HCEC 1CT (cell line): ENCODE measurements around the gene AKR1C3.
A peak's percentile ranks its signal among the peaks of the same experiment; 100 is the strongest.
"Not testable (repeated sequence)": the region's sequence is repeated elsewhere in the genome, so short reads cannot be mapped to it uniquely, and the experiment has no call there.

ENCODE experiments used
- DNase-seq: peaks from one replicate; pipeline ENCODE4 v3.0.0-alpha.2; 2017

Gene AKR1C3

DNA sequence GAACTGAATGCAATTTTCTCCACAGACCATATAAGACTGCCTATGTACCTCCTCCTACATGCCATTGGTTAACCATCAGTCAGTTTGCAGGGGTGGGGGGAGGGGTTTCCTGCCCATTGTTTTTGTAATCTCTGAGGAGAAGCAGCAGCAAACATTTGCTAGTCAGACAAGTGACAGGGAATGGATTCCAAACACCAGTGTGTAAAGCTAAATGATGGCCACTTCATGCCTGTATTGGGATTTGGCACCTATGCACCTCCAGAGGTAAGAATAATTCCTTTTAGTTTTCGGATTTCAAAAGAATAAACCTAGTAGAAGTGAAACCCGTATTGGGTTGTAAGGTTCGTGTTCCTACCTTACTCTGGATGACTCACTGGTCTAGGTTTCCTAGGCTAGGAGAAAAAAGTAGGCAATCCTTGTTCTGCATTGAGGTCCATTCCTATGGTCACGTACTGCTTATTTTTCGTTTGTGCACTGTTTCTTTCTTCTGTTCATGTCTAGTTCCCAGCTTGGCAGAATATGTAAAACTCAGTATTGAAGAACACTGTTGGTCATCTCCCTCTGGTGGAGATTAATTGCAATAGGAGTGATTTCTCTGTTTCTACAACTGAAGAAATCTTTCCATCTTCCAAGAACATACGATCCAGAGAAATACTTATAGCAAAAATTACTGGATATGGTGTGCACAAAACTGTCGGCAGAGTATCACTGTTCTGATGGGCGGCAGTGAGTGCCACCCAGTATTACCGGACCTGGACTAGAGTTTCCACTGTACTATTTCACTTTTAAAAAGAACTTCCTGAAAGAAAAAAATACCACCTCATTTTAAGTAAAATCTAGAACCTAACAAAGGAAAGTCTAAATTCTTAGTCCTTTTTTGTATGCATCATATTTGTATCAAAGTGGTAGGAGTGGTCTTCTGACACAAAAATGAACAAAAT is at the start of gene AKR1C3:
Gene AKR1C3, plus strand, starts transcription at position 150 of the 941 bp plus-strand sequence. Its CDS starts 31 bp downstream, at position 181.
- DNase-seq, result peak; percentile 76

DNA sequence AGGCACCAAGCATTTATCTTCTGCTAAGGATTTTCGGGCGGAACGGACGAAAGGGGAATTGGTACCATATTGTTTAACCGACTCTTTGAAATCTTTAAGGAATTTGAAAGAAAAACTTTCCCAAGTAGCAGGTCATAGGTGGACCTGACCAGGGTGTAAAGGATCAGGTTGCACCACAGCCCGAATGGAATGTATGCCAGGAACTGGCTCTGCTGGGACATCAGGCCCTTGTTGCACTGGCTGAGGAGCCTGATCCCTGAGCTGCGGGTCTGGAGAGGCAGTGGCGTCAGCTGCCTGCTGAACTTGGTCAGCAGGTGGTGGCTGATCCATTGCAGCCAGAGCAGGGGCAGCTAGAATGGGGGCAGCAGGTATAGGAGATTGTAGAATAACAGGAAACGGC is 49.1 kb upstream of the AKR1C3 start:
- DNase-seq, result no peak

DNA sequence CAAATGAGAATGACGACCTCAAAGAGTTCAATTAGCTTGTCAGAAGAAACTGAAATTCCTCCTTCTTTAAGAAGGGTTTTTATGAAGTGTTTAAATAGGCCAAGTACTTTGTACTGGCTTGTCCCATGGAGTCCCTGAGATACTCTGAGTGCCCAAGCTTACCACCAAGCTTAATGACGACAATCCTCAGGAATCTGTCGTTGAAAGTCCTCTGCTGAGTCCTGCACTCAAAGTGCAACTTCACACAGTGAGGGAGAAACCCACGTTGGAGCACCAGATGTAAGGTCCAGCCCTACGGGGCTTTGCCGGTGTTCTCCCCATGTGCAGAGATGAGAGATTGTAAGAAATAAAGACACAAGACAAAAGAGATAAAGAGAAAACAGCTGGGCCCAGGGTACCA is 47.8 kb upstream of the AKR1C3 start:
- no peak for DNase-seq

DNA sequence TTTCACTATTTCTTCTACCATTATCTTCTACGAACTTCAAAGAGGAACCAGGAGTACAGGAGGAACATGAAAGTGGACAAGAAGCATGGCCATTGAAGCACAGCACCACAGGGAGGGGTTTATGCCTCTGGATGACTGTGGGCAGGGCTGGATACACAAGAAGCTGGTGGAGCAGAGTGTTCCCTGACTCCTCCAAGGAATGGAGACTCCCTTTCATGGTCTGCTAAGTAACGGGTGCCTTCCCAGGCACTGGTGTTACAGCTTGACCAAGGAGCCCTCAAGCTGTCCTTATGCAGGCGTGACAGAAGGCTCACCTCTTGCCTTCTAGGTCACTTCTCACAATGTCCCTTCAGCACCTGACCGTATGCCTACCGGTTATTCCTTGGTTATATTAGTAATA is 47.2 kb upstream of the AKR1C3 start:
- not testable (repeated sequence) for DNase-seq

DNA sequence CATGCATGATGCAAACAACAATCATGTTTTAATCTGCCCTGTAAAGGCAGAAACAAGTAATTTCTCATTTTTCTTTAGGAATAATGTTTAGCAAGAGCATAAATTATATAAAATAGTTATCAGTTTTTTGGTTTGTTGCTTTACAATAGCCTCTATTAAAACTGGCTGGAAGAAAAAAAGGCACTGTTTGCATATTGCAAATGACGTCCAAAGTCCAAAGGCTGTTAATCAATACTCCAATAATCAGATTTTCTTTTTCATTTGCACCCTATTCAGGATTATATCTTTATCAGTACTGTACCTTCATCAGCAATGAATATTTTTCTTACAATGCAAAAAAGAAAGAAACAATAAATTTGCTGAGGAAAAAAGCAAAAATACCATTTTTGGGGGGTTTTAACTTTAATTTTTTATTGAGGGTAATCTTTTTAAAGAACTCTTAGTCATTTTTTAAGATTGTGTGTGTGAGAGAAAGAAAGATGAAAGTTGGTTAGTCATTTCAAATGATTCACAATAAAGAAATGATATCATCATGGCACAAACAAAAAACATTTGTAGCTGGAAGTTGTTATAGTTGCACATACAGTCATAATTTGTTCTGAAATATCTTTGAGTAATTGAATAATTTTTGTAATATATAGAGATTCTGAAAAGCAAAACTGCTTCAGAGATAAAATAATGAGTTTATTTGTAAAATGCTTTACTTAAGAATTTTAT is 46.1 kb upstream of the AKR1C3 start:
- peak; percentile 78 for DNase-seq

DNA sequence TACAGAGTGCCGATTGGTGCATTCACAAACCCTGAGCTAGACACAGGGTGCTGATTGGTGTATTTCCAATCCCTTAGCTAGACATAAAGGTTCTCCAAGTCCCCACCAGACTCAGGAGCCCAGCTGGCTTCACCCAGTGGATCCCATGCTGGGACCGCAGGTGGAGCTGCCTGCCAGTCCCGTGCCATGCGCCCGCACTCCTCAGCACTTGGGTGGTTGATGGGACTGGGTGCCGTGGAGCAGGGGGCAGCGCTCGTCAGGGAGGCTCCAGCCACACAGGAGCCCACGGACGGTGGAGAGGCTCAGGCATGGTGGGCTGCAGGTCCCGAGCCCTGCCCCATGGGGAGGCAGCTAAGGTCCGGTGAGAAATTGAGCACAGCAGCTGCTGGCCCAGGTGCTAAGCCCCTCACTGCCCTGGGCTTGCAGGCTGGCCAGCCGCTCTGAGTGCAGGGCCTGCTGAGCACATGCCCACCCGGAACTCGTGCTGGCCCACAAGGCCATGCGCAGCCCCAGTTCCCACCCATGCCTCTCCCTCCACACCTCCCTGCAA is 41.2 kb upstream of the AKR1C3 start:
- DNase-seq, result not testable (repeated sequence)

DNA sequence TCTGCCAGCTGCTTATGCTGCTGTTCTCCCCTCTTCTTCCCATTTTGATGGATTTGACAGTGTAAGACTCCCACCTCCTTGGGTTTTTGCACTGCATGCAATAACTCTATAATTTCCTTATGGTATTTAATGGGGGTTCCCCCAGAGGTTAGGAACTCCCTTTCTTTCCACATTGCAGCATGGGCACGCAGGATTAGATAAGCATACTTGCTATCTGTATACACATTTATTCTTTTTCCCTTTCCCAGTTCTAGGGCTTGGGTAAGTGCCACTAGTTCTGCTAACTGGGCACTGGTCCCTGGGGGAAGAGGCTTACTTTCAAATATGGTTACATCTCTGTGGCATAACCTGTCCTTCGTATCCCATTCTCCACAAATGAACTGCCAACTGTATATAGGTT is 39.4 kb upstream of the AKR1C3 start:
- not testable (repeated sequence) for DNase-seq

DNA sequence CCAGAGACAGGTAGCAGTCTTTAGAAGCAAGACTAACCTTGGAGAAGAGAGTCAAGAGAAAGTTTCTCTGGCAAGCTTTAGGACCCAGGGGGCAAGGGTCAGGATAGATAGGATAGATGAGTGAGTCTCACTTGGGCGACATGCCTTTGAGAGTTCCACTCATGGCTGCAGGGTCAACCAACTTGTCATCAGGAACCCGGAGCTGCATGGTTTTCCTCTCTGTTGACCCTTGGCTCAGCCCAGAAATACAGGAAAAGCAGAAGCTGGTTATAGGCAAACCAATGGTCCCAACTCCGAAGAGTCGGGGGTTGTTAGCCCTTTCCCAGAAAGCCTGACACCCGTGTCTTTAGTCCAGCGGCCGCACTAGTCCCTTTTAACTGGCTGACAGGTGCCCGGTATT is 34.9 kb upstream of the AKR1C3 start:
- not testable (repeated sequence) for DNase-seq

DNA sequence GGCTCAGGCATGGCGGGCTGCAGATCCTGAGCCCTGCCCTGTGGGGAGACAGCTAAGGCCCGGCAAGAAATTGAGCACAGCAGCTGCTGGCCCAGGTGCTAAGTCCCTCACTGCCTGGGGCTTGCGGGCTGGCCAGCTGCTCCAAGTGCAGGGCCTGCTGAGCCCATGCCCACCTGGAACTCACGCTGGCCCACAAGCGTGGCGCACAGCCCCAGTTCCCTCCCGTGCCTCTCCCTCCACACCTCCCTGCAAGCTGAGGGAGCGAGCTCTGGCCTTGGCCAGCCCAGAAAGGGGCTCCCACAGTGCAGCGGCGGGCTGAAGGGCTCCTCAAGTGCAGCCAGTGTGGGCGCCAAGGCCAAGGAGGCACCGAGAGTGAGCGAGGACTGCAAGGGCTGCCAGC is 33.4 kb upstream of the AKR1C3 start:
- DNase-seq, result not testable (repeated sequence)

DNA sequence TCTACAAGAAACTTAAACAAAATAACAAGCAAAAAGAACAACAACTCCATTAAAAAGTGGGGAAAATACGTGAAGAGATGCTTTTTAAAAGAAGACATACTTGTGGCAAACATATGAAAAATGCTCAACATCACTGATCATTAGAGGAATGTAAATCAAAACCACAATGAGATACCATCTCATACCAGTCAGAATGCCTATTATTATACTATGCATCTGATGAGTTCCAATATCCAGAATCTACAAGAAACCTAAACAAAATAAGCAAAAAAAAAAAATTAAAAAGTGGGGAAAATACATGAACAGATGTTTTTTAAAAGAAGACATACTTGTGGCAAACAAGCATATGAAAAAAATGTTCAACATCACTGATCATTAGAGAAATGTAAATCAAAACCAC is 29.6 kb upstream of the AKR1C3 start:
- peak; percentile 51 for DNase-seq

DNA sequence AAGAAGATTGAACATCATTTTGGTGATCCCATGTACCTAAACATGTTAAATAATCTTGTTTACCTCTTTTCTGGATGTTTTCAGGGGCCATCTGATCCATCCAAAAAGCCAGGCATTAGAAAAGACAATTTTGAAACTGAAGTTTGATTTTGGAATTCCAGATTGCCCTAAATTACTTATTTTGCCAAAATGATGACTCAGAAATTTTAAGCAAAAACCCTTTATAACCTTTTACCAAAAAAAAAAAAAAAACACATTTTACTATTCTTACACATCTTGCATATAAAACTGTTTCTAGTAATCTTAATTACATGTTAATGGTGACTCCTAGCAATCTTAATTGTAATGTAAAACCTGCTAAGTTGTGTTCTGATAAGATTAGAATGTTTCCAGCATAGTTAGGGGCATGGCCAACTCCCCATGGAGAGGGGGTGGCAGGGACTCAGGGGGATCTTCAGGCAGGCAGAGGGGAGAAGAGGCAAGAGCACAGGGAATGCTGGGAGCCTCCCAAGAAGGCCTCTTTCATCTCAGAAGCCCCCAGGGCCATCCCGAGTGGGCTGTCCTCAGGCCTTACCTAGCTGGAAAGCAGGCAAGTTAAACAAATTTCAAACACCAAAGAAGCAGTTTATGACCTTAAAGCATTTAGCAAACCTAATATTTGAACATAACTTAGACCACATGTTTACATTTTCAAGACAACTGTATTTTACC is 25.8 kb upstream of the AKR1C3 start:
- no peak for DNase-seq

DNA sequence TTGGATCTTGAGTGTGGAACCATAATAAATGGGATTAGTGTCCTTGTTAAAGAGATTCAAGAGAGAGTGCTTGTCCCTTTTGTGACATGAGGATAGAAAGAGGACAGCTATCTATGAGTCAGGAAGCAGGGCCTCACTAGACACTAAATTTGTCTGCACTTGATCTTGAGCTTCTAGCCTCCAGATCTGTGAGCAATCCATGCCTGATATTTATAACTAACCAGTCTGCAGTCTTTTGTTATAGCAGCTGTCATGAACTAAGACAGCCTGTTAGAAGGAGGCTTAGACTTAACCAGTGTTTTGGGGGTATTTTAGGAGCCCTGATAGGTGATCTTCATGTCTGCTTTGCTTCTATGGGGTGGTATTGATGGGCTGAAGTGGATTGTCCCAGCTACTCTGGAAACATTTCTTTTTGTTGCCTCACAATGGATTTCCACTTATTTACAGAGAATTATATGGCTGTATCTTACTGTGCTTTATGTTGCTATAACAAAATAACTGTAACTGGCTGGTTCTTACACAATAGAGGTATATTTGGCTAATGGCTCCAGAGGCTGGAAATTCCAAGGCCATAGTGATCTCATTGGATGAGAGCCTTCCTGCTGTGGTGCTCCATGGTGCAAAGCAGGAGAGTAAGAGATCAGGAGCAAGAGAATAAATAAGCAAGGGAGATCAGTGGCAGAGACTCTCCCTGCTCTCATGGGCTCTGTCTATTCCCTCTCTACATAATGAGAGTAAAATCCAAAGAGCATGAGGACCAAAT is 23.4 kb upstream of the AKR1C3 start:
- peak; percentile 33 for DNase-seq

DNA sequence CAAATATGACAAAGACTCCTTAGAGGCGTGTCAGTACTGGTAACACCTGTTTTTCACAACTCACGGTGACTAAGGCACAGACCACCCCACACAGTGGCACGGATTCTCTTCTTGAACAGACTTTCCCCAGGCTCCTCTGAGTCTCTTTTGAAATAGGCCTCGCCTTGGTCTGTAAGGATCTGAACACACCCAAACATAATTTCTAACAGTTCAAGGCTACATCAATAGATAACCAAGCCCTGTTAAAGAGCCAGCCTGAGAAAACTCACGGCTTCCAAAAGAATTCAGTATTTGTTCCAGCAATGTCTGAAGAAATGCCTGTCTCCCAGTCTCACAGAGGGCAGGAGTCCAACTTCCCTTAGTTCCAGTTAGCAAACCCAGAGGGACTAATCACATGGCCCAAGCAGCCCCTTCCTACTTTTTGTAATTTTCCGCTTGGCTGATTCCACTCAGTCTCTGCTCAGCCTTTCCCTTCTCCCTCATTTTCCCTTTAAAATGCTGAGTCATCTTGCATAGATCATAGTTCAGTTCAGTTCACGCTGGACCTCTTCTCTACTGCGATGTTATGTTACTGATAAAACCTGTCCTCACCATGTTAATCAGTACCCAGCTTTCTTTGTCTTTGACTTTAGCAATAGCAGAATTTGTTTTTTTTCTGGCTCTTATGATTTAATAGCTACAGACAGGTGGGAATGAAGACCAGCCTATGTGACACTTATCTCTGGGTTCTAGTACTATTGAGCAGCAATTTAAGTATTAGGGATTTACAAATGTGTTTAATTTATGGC is 22.6 kb upstream of the AKR1C3 start:
- DNase-seq, result peak; percentile 68

DNA sequence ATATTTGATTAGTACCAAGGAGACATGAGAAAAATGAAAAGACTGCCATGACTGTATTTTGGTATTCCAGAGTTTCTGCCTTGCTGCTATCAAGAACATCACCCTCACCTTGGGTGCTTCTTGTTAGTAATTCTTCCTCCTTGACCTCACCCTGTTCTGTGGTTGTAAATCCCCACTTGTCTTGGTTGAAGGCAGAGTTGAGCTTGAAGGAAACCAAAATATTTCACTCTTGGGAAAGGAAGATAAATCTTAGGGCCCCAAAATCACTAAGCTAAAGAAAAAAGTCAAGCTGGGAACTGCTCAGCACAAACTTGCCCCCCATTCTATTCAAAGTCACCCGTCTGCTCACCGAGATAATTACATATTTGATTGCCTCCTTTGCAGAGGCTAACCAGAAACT is 20.6 kb upstream of the AKR1C3 start:
- DNase-seq, result no peak

DNA sequence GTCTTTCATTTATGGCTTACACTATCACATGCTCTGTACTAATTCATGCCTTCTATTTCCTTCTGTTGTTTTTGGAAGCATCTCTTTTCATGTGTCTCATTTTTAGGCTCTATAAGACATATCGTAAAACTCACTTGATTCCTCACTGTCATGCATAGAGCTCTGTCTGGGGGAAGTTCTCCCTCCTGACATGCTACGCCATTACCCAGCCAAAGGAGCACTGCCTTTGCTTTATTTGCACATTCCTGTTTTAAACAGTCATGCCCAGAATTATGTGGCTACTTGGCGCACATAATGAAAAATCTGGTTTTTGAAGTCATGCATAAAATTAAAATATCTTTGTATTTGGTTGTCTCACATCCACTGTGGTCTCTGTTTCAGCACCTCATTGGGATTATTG is 17.6 kb upstream of the AKR1C3 start:
- no peak for DNase-seq

DNA sequence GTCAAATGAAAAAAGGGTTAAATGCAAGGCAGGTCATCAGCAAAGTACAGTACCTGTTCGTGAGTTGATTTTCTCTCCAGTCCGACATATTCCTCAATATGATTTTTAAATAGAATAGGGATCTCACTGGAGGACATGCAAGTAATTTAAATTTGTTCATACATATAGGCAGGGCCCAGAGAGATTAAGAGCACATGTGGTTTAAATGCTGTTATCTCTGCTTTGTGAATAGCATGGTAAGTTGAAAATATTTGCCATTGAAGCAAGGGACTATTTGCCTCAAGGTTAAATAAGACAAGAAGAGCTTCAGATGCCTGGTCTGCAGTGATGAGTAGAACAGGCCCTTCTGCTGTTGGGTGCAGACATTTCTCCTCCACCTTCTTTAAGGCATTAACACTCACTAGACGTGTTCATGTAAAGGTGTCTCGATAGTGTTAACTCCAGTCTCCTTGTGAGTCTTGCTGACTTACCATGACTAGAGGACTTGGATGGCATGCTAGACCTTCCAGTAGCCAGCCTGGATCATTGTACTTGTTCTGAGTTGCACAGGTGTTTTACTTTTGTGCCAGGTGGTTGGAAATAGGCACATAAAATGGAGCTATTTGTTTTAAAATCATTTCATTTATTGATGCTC is 15.6 kb upstream of the AKR1C3 start:
- no peak for DNase-seq

DNA sequence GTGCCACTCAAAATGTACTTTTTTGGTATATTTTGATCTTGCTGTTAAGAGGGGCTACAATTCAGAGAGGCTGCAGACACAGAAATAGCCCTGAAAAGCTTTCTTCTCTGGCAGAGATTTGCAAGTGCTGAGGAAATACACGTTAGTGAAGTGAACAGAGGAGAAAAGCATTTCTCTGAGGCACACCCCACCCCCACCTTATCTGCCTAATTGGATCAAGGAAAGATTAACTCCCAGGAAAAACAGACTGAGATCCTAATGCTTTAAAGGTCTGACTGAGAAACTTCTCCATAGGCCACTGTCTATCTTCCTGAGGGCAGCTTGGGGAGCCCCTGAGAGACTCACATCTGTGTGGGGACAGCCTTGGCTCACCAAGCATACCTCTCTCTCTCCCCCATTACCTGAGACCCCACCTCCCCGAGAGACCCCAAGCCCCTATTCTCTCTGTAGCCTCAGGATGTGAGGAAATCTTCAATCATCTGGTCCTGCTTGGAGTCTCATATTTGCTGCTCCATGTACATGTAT is 14.8 kb upstream of the AKR1C3 start:
- DNase-seq, result no peak

DNA sequence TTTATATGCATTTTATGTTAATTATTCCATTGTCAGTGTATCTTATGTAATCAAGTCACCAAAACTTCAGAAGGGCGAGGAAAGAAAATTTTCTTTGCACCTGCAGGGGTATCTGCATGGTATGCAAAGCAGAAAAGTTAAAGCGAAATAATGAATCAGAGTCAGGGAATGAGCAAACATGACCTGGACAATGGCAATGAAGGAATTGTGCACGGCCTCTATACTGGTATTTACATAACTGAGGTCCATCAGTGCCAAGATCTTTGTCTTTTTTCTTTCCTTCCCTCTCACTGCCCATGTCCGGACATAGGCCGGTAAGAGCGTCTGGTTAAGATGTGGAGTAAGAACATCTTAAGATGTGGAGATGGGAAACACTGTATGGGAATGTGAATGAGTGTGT is 14.4 kb upstream of the AKR1C3 start:
- no peak for DNase-seq

DNA sequence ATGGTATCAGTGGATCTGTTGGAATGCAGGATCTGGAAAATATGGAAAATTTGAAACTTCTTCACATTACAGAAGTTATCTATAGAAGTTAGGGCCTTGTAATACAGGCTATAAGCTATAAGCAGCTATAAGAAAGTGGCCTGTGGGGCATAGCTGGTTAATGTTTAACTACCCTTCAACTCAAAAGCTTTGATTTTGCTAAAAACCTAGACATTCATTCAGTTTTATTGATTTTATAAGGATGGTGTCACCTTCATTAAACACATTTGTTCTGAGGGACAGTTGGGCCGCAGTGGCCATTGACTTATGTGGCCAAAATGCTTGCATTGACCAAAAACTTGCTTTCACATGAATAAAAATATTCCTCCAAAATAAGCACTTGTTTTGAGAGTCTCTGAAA is 13.1 kb upstream of the AKR1C3 start:
- DNase-seq, result no peak

DNA sequence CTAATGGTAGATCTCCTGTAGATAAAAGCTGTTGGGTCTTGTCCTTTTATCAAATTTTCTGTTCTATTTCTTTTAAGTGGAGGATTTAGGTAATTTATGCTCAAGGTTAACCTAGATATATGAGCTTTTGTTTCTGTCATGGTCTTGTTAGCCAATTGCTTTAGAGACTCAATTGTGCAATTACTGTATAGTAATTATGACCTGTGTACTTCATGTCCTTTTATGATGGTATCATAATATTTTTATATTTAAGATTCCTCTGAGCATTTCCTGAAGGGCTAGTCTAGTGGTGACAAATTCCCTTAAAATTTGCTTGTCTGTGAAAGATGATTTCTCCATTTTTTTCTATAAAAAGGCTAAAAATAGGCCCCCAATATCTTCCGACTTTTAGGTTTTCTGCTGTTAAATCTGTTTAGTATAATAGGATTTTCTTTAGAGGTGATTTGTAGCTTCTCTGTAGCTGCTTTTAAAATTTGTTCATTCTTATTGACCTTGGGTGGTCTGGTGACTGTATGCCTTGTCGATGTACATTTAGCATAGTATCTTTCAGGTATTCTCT is 5.4 kb upstream of the AKR1C3 start:
- no peak for DNase-seq
